ENCODE results near the gene ZNF653.

ZNF653 gene

GRCh38 chr19:11541238-11541637 is 35.6 kb upstream of the ZNF653 start:
- Histone ChIP-seq H3K9ac (no peak overlapping the region), H3K79me2 (ENCODE audit: insufficient read depth, low read depth) (no peaks in the 10 kb centered on the region), H3K36me3 (ENCODE audit: insufficient read depth) (no peaks in the 10 kb centered on the region), H2AFZ (ENCODE audit: low read depth) (no peak overlapping the region), H3K27ac (no peak overlapping the region), H3K4me1 (ENCODE audit: low read depth, poor library complexity, severe bottlenecking) (peaks cover 3% of the 10 kb centered on the region), H3K4me3 (IDR thresholded peaks at IDR 0.05; ENCODE audit: insufficient read depth, low read depth, low read length) (no peak overlapping the region), H3K4me2 (no peak overlapping the region), H4K20me1 (ENCODE audit: insufficient read depth) (no peaks in the 10 kb centered on the region), H3K27me3 (ENCODE audit: insufficient read depth, low read depth) (no peaks in the 10 kb centered on the region; the same call in 1 of the 2 replicates)
- no peak for TF ChIP-seq CTCF (conservative IDR thresholded peaks at IDR 0.05; ENCODE audit: low read depth, low read length)

- Histone ChIP-seq H3K9ac (no peak overlapping the region), H3K79me2 (ENCODE audit: insufficient read depth, low read depth) (no peaks in the 10 kb centered on the region), H3K36me3 (ENCODE audit: insufficient read depth) (no peaks in the 10 kb centered on the region), H3K4me2 (no peak overlapping the region), H4K20me1 (ENCODE audit: insufficient read depth) (no peaks in the 10 kb centered on the region), H3K27ac (no peak overlapping the region), H2AFZ (ENCODE audit: low read depth) (no peak overlapping the region), H3K4me3 (IDR thresholded peaks at IDR 0.05; ENCODE audit: insufficient read depth, low read depth, low read length) (no peak overlapping the region), H3K4me1 (ENCODE audit: low read depth, poor library complexity, severe bottlenecking) (peaks cover 7% of the 10 kb centered on the region), H3K27me3 (ENCODE audit: insufficient read depth, low read depth) (peaks cover under 1% of the 10 kb centered on the region; the same call in 1 of the 2 replicates)
- no peak for TF ChIP-seq CTCF (conservative IDR thresholded peaks at IDR 0.05; ENCODE audit: low read depth, low read length)
Measured at GRCh38 chr19:11540645-11541044, 35.0 kb upstream of the ZNF653 start.

- Histone ChIP-seq H3K79me2 (ENCODE audit: insufficient read depth, low read depth) (no peaks in the 10 kb centered on the region), H3K27me3 (ENCODE audit: insufficient read depth, low read depth) (peaks cover 2% of the 10 kb centered on the region; the same call in 1 of the 2 replicates), H3K4me3 (IDR thresholded peaks at IDR 0.05; ENCODE audit: insufficient read depth, low read depth, low read length) (no peak overlapping the region), H3K36me3 (ENCODE audit: insufficient read depth) (no peaks in the 10 kb centered on the region), H3K27ac (no peak overlapping the region), H2AFZ (ENCODE audit: low read depth) (no peak overlapping the region), H3K4me1 (ENCODE audit: low read depth, poor library complexity, severe bottlenecking) (peaks cover 10% of the 10 kb centered on the region), H3K4me2 (no peak overlapping the region), H3K9ac (no peak overlapping the region), H4K20me1 (ENCODE audit: insufficient read depth) (no peaks in the 10 kb centered on the region)
- no peak for TF ChIP-seq CTCF (conservative IDR thresholded peaks at IDR 0.05; ENCODE audit: low read depth, low read length)
Measured at GRCh38 chr19:11539495-11540365, 34.1 kb upstream of the ZNF653 start.

- Histone ChIP-seq H3K27ac (no peak within 1 kb of the TSS), H3K4me3 (IDR thresholded peaks at IDR 0.05; ENCODE audit: insufficient read depth, low read depth, low read length) (no peak within 1 kb of the TSS), H3K27me3 (ENCODE audit: insufficient read depth, low read depth) (peaks cover 2% of the 10 kb centered on the region; the same call in 1 of the 2 replicates), H3K36me3 (ENCODE audit: insufficient read depth) (no peaks in the 10 kb centered on the region), H3K4me1 (ENCODE audit: low read depth, poor library complexity, severe bottlenecking) (peaks cover 10% of the 10 kb centered on the region), H4K20me1 (ENCODE audit: insufficient read depth) (no peaks in the 10 kb centered on the region), H3K79me2 (ENCODE audit: insufficient read depth, low read depth) (no peaks in the 10 kb centered on the region), H3K9ac (no peak within 1 kb of the TSS), H2AFZ (ENCODE audit: low read depth) (no peak within 1 kb of the TSS), H3K4me2 (no peak within 1 kb of the TSS)
- TF ChIP-seq CTCF (conservative IDR thresholded peaks at IDR 0.05; ENCODE audit: low read depth, low read length): no peak
Measured at GRCh38 chr19:11538232-11539036, 32.8 kb upstream of the ZNF653 start, which contains the start of gene CNN1. TSS of gene CNN1 (plus strand) at chr19:11538851. CDS start at chr19:11538928, 77 bp downstream.
